Peyer's patch (tissue), 4 donors: ENCODE results near the gene SYNE2. TPM values are rescaled to one million over a fixed set of nuclear protein-coding genes. Genes with fewer than 3 reads are reported as not detected.

Experiments
- DNase-seq, 3 donors: peaks; one replicate each; pipeline ENCODE4 v3.0.0-alpha.2; 2017 to 2019
- H3K27ac ChIP-seq, 4 donors: fragments of 200-600 bp; sonication (generic); one replicate each; pipeline ENCODE4 v1.5.1; 2016 to 2019
- H3K27me3 ChIP-seq, 2 donors: fragments of 200-600 bp; sonication (generic); one replicate each; pipeline ENCODE4 v1.5.1; 2019
- H3K36me3 ChIP-seq, 3 donors: fragments of 200-600 bp; sonication (generic); one replicate each; pipeline ENCODE4 v1.5.1; 2016 to 2019
- H3K4me1 ChIP-seq, 4 donors: fragments of 200-600 bp; sonication (generic); one replicate each; pipeline ENCODE4 v1.5.1; 2016 to 2019
- H3K4me3 ChIP-seq, 4 donors: fragments of 200-600 bp; sonication (generic); 1 replicate in 3 of 4; 2 replicates in 1 of 4; pipeline ENCODE4 v1.5.1; 2016 to 2019; ENCODE audit warnings: mild to moderate bottlenecking in 1 of 4
- H3K9me3 ChIP-seq, 4 donors: fragments of 200-600 bp; sonication (generic); one replicate each; pipeline ENCODE4 v1.5.1; 2016 to 2019; ENCODE audit warnings: mild to moderate bottlenecking in 1 of 4
- POLR2A ChIP-seq, 2 donors: fragments of 450-650 bp; IDR thresholded peaks; one replicate each; pipeline ENCODE4 v1.5.1; 2017; ENCODE audit warnings: antibody characterized with exemption in 2 of 2, mild to moderate bottlenecking in 2 of 2, moderate library complexity in 2 of 2
- total RNA-seq, 4 donors: library from RNA; depleted of rRNA; stranded (reverse); fragments of >200 nt; gene quantifications; one replicate each; pipeline ENCODE4 v1.1.0, GENCODE V29; 2016
- TF ChIP-seq, protein P1 (sequence below), 6 experiments: fragments of 450-650 bp in 4 of 6; fragments of 200-600 bp in 2 of 6; sonication (generic) in 1 of 6; IDR thresholded peaks; one replicate each; pipeline ENCODE4 v1.5.1; 2017 to 2019; ENCODE audit warnings: antibody characterized with exemption in 6 of 6, mild to moderate bottlenecking in 3 of 6, moderate library complexity in 1 of 6

Gene SYNE2
- total RNA-seq, 4 donors from 2014 or later: 106 to 243 (median 153) TPM

DNA sequence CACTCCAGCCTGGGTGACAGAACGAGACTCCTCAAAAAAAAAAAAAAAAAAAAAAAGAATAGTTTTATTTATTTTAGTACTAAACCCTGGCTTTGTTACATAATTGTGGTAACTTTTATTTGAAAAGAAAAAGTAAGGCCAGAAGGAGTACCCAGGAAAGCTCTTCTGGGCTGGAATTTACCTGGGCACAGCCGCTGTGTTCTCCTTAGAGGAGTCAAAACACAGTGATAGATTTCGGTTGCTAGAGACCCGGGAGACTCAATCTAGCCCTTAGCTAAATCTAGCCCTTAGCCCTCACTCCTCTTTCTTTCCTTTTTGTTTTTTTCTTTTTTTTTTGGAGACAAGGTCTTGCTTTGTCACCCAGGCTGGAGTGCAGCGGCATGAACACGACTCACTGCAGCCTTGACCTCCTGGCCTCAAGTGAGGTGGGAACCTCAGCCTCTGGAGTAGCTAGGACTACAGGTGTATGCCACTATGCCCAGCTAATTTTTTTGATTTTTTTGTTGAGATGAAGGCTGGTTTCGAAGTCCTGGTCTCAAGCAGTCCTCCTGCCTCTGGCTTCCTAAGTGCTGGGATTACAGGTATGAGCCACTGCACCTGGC lies 49.7 kb downstream of the SYNE2 start:
- H3K36me3 ChIP-seq: no peaks in the 10 kb centered on the region
- no peak for DNase-seq
- no peaks in the 10 kb centered on the region for H3K4me1 ChIP-seq
- H3K9me3 ChIP-seq: no peaks in the 10 kb centered on the region
- TF ChIP-seq, protein P1, sequence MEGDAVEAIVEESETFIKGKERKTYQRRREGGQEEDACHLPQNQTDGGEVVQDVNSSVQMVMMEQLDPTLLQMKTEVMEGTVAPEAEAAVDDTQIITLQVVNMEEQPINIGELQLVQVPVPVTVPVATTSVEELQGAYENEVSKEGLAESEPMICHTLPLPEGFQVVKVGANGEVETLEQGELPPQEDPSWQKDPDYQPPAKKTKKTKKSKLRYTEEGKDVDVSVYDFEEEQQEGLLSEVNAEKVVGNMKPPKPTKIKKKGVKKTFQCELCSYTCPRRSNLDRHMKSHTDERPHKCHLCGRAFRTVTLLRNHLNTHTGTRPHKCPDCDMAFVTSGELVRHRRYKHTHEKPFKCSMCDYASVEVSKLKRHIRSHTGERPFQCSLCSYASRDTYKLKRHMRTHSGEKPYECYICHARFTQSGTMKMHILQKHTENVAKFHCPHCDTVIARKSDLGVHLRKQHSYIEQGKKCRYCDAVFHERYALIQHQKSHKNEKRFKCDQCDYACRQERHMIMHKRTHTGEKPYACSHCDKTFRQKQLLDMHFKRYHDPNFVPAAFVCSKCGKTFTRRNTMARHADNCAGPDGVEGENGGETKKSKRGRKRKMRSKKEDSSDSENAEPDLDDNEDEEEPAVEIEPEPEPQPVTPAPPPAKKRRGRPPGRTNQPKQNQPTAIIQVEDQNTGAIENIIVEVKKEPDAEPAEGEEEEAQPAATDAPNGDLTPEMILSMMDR (IDR thresholded peaks at IDR 0.05): no peak
- TF ChIP-seq POLR2A (IDR thresholded peaks at IDR 0.05): no peak
- H3K27ac ChIP-seq: no peak overlapping the region
- H3K4me3 ChIP-seq: no peak overlapping the region
- no peaks in the 10 kb centered on the region for H3K27me3 ChIP-seq

DNA sequence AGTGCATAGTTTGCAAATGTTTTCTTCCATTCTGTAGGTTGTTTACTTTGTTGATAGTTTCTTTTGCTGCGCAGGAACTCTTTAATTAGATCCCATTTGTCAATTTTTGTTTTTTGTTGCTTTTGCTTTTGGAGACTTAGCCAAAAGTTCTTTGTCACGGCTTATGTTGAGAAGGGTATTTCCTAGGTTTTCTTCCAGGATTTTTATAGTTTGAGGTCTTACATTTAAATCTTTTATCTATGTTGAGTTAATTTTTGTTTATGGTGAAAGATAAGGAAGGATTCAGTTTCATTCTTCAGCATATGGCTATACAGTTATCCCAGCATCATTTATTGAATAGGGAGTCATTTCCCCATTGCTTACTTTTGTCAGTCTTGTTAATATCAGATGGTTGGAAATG lies 51.9 kb downstream of the SYNE2 start:
- Histone ChIP-seq H3K27ac (no peak overlapping the region), H3K4me3 (no peak overlapping the region), H3K27me3 (no peaks in the 10 kb centered on the region), H3K4me1 (peaks cover 0 to 8% (median 0%) of the 10 kb centered on the region in 4 donors), H3K36me3 (no peaks in the 10 kb centered on the region), H3K9me3 (no peaks in the 10 kb centered on the region)
- TF ChIP-seq, protein P1 (IDR thresholded peaks at IDR 0.05): no peak
- no peak for TF ChIP-seq POLR2A (IDR thresholded peaks at IDR 0.05)
- no peak for DNase-seq

- TF ChIP-seq, protein P1 (IDR thresholded peaks at IDR 0.05): no peak
- TF ChIP-seq POLR2A (IDR thresholded peaks at IDR 0.05): no peak
- Histone ChIP-seq H3K4me1 (peaks cover 0 to 8% (median 0%) of the 10 kb centered on the region in 4 donors), H3K36me3 (no peaks in the 10 kb centered on the region), H3K4me3 (no peak overlapping the region), H3K27me3 (no peaks in the 10 kb centered on the region), H3K27ac (no peak overlapping the region), H3K9me3 (no peaks in the 10 kb centered on the region)
- DNase-seq: no peak
Observed at GRCh38 chr14:63905370-63905769, 52.6 kb downstream of the SYNE2 start.

DNA sequence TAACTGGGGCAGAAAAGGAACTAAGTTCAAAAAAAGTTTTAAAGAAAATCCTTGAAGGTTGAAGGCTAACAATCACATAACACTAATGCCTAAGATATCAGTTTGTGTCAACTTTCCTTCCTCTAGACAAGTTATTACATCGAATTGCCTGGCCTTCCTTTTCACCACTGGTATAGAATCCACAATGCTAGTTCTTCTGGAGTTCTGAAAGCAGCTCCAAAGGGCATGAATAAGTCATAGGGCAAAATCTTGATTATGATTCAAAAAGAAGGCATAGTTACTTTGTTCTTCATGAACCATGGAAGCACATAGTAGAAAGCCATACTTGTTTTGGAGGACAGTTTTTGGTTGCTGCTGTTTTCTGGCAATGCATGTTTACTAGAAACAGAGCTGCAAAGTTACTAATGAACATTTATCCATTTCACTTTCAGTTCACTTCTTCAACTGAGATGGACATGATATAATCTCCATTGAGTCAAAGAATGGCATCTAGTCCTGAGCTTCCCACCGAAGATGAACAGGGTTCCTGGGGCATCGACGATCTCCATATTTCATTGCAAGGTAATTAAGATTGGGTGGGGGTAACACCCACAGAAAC lies 56.0 kb downstream of the SYNE2 start:
- Histone ChIP-seq H3K4me1 (peaks cover 0 to 8% (median 0%) of the 10 kb centered on the region in 4 donors), H3K9me3 (no peaks in the 10 kb centered on the region), H3K4me3 (peak overlapping the region in 1 of 4 donors; percentile 23), H3K36me3 (peaks cover 0 to 5% (median 0%) of the 10 kb centered on the region in 3 donors), H3K27me3 (no peaks in the 10 kb centered on the region), H3K27ac (no peak overlapping the region)
- TF ChIP-seq POLR2A (IDR thresholded peaks at IDR 0.05): no peak
- TF ChIP-seq, protein P1 (IDR thresholded peaks at IDR 0.05): no peak
- DNase-seq: no peak

DNA sequence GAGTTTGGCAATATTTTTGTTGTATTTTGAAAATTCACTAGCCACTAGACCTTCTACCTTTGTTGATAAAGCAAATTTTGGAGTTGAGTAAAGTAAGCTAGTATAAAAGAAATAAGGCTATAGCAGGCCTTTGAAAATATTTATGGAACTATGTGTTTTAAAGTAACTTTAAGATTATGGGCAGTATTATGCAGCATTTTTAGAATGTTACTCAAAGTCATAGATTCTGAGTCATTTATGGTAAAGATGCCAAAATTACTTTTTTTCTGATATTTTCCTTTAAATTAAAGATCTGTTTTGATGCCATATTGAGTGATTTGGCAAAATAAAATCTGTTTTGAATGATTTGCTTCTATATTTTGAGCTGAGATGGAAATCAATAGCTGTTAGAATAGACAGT lies 57.2 kb downstream of the SYNE2 start:
- no peak for DNase-seq

More for the DNA sequence above, 57.2 kb downstream of the SYNE2 start:
- H3K4me3 ChIP-seq: no peak overlapping the region
- TF ChIP-seq POLR2A (IDR thresholded peaks at IDR 0.05): no peak
- TF ChIP-seq, protein P1 (IDR thresholded peaks at IDR 0.05): no peak
- H3K4me1 ChIP-seq: peaks cover 0 to 8% (median 0%) of the 10 kb centered on the region in 4 donors
- H3K27ac ChIP-seq: no peak overlapping the region
- H3K27me3 ChIP-seq: no peaks in the 10 kb centered on the region
- H3K9me3 ChIP-seq: no peaks in the 10 kb centered on the region
- peaks cover 0 to 5% (median 0%) of the 10 kb centered on the region in 3 donors for H3K36me3 ChIP-seq
